ENCODE measurements around the gene PCDHGC3. TPM values are rescaled to one million over a fixed set of nuclear protein-coding genes. Genes with fewer than 3 reads are reported as not detected.
"Not testable (repeated sequence)": the region's sequence is repeated elsewhere in the genome, so short reads cannot be mapped to it uniquely, and the experiment has no call there.

PCDHGC3 gene
- 100 to 1,000 TPM in 7 of 12 donors, 10 to 100 TPM in 4, not detected in 1; 86.1 to 193 (median 119) TPM for polyA plus RNA-seq (ENCODE audit: insufficient read length in 12 of 12)
- long read RNA-seq, donor 1, full-length matches to known transcripts = 13 of 13 reads
- long read RNA-seq, donor 1, partial matches to known transcripts = 0 of 13 reads
- long read RNA-seq, donor 1, other reads (novel, unspliced or antisense) = 0 of 13 reads
- long read RNA-seq, donor 2, full-length matches to known transcripts = 60 of 81 reads
- long read RNA-seq, donor 2, partial matches to known transcripts = 21 of 81 reads
- long read RNA-seq, donor 2, other reads (novel, unspliced or antisense) = 0 of 81 reads
- long read RNA-seq, donor 3, full-length matches to known transcripts = 21 of 21 reads
- long read RNA-seq, donor 3, partial matches to known transcripts = 0 of 21 reads
- long read RNA-seq, donor 3, other reads (novel, unspliced or antisense) = 0 of 21 reads
- long read RNA-seq, donor 4, full-length matches to known transcripts = 10 of 10 reads
- long read RNA-seq, donor 4, partial matches to known transcripts = 0 of 10 reads
- long read RNA-seq, donor 4, other reads (novel, unspliced or antisense) = 0 of 10 reads
- long read RNA-seq, donor 5, full-length matches to known transcripts = 21 of 30 reads
- long read RNA-seq, donor 5, partial matches to known transcripts = 9 of 30 reads
- long read RNA-seq, donor 5, other reads (novel, unspliced or antisense) = 0 of 30 reads
- long read RNA-seq, donor 6, full-length matches to known transcripts = 28 of 69 reads
- long read RNA-seq, donor 6, partial matches to known transcripts = 41 of 69 reads
- long read RNA-seq, donor 6, other reads (novel, unspliced or antisense) = 0 of 69 reads
- long read RNA-seq, donor 7, full-length matches to known transcripts = 23 of 23 reads
- long read RNA-seq, donor 7, partial matches to known transcripts = 0 of 23 reads
- long read RNA-seq, donor 7, other reads (novel, unspliced or antisense) = 0 of 23 reads
- long read RNA-seq, donor 8, full-length matches to known transcripts = 19 of 19 reads
- long read RNA-seq, donor 8, partial matches to known transcripts = 0 of 19 reads
- long read RNA-seq, donor 8, other reads (novel, unspliced or antisense) = 0 of 19 reads
- long read RNA-seq, donor 9, full-length matches to known transcripts = 32 of 32 reads
- long read RNA-seq, donor 9, partial matches to known transcripts = 0 of 32 reads
- long read RNA-seq, donor 9, other reads (novel, unspliced or antisense) = 0 of 32 reads
- long read RNA-seq, donor 10, full-length matches to known transcripts = 27 of 27 reads
- long read RNA-seq, donor 10, partial matches to known transcripts = 0 of 27 reads
- long read RNA-seq, donor 10, other reads (novel, unspliced or antisense) = 0 of 27 reads
- long read RNA-seq, donor 11, full-length matches to known transcripts = 27 of 111 reads
- long read RNA-seq, donor 11, partial matches to known transcripts = 84 of 111 reads
- long read RNA-seq, donor 11, other reads (novel, unspliced or antisense) = 0 of 111 reads

DNA sequence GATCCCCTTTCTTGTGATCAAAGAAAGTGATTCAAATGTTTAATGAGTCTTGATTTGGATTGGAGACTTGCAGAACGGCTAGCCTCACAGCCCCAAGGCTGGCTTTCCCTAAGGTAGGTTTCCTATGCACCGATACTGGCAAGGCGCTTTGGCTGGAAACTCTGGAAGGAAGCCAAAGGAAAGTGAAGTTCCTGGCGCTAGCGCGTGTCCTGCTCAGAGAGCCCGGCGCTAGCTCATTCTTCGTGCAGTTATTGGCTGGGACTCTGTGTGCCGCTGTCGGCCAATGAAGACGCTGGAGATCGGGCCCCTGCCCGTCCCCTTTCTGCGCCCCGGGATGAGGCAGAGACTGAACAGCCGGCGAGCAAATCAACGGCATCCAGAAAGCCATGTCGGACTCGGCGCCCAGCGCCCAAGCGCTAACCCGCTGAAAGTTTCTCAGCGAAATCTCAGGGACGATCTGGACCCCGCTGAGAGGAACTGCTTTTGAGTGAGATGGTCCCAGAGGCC, at the start of gene PCDHGC3:
PCDHGC3 (plus strand) TSS at position 342 of the 507 bp plus-strand sequence; CDS start at position 493, 151 bp downstream.
- peak; percentile 94 for DNase-seq

DNA sequence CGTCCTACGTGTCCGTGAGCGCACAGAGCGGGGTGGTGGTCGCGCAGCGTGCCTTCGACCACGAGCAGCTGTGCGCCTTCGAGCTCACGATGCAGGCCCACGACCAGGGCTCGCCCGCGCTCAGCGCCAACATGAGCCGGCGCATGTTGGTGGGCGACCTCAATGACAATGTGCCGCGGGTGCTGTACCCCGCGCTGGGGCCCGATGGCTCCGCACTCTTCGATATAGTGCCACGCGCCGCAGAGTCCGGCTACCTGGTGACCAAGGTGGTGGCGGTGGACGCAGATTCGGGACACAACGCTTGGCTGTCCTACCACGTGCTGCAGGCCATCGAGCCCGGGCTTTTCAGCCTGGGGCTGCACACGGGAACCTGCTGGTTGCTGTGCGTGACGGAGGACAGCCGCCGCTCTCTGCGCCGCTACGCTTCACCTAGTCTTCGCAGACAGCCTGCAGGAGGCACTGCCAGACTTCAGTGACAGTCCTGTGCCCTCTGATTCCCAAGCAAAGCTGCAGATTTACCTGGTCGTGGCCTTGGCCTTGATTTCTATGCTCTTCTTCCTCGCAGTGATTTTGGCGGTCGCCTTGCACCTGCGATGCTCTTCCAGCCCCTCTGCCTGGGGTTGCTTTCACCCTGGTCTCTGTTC, 47.9 kb upstream of the PCDHGC3 start:
- DNase-seq = no peak

DNA sequence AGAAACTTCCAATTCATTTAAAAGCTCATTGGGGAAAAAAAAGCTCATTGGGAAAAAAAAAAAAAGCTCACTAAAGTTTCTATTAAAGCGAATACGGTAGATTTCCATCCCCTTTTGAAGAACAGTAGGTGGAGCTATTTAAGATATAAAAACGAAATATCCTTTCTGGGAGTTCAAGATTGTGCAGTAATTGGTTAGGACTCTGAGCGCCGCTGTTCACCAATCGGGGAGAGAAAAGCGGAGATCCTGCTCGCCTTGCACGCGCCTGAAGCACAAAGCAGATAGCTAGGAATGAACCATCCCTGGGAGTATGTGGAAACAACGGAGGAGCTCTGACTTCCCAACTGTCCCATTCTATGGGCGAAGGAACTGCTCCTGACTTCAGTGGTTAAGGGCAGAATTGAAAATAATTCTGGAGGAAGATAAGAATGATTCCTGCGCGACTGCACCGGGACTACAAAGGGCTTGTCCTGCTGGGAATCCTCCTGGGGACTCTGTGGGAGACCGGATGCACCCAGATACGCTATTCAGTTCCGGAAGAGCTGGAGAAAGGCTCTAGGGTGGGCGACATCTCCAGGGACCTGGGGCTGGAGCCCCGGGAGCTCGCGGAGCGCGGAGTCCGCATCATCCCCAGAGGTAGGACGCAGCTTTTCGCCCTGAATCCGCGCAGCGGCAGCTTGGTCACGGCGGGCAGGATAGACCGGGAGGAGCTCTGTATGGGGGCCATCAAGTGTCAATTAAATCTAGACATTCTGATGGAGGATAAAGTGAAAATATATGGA, 45.2 kb upstream of the PCDHGC3 start, which contains the start of gene PCDHGA12:
PCDHGA12 (plus strand) TSS at position 176 of the 782 bp plus-strand sequence; CDS start at position 429, 253 bp downstream.
- DNase-seq = no peak

DNA sequence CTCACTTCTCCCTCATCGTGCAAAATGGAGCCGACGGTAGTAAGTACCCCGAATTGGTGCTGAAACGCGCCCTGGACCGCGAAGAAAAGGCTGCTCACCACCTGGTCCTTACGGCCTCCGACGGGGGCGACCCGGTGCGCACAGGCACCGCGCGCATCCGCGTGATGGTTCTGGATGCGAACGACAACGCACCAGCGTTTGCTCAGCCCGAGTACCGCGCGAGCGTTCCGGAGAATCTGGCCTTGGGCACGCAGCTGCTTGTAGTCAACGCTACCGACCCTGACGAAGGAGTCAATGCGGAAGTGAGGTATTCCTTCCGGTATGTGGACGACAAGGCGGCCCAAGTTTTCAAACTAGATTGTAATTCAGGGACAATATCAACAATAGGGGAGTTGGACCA, 44.5 kb upstream of the PCDHGC3 start:
- no peak for DNase-seq

DNA sequence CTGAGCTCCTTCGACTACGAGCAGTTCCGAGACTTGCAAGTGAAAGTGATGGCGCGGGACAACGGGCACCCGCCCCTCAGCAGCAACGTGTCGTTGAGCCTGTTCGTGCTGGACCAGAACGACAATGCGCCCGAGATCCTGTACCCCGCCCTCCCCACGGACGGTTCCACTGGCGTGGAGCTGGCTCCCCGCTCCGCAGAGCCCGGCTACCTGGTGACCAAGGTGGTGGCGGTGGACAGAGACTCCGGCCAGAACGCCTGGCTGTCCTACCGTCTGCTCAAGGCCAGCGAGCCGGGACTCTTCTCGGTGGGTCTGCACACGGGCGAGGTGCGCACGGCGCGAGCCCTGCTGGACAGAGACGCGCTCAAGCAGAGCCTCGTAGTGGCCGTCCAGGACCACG, 43.5 kb upstream of the PCDHGC3 start:
- DNase-seq = not testable (repeated sequence)

DNA sequence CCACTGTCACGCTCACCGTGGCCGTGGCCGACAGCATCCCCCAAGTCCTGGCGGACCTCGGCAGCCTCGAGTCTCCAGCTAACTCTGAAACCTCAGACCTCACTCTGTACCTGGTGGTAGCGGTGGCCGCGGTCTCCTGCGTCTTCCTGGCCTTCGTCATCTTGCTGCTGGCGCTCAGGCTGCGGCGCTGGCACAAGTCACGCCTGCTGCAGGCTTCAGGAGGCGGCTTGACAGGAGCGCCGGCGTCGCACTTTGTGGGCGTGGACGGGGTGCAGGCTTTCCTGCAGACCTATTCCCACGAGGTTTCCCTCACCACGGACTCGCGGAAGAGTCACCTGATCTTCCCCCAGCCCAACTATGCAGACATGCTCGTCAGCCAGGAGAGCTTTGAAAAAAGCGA, 43.0 kb upstream of the PCDHGC3 start:
- not testable (repeated sequence) for DNase-seq

DNA sequence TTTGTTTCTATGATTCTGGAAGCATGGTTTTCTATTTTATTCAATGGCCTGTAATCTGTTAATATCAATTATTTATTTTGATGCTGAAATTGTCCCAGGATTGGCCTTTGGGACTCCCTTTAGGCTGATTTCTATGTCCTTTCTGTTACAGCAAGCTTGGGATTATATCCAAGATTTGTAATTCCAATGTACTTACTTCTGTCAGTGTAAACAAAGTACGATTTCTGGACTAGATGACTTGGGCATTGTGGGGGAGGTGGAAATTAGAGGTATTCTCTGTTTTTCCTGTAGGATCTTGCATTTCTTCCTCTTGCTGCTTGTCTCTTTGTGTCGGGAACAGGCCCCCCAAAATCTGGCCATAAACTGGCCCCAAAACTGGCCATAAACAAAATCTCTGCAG, 41.8 kb upstream of the PCDHGC3 start:
- DNase-seq = no peak

DNA sequence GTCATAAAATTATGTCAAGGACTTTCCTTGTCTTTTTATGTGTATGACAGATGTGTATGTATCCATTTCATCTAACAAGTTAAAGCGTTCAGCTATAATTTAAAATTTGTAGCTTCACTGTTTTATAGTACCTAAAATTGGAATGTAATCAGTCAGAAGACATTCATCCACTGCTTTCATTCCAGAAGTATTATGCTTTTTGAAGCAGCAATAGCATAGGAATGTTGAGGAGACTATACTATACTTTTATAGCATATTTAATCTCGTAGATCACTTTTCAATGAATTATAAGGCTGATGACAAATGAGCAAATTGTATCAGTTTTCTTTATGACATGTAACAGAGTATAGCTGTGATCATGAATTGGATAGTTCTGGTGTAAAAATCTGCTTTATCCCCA, 38.5 kb upstream of the PCDHGC3 start:
- no peak for DNase-seq

DNA sequence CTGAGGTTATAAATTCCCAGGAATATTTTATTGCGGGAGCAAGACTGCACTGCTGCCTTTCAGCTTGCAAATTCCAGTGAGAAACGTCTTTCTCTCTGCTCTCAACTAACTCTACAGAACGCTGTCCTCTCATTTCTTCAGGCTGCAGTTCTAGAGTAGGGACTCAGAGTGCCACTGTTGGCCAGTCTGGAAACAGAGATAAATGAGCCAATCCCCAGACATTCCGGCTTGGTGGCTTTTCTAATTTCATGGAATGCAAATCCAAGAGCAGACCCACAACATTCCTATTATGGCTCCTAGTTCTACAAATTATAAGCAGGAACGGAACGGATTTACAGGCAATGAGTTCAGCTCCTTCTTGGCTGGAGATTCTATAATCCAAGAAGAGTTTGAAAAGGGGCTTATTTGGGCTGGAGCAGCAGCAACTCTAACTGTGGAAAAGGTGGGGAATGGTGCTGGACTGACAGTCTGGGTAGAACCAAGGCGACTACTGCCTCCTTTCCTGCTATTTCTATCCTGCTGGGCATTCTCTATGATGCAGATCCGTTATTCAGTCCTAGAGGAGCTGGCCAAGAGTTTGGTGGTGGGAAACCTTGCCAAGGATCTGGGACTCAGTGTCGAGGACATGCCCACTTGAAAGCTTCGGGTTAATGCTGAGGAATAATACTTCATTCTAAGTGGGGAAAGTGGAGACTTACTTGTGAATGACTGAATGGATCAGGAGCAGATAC, 36.2 kb upstream of the PCDHGC3 start:
- DNase-seq = no peak

DNA sequence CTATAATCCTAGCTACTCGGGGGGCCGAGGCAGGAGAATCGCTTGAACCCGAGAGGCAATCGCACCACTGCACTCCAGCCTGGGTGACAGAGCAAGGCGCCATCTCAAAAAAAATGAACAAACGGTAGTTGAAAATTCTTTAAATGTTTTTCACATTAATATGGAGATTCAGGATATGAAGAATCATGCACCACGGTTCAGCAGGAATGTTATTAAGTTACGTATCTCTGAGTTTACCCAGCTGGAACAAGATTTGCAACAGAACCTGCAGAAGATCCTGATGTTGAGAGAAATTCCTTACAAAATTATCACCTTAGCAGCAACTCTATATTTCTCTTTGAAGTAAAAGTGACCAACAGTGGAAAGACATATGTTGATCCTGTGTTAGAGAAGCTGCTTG, 35.4 kb upstream of the PCDHGC3 start:
- DNase-seq = no peak

DNA sequence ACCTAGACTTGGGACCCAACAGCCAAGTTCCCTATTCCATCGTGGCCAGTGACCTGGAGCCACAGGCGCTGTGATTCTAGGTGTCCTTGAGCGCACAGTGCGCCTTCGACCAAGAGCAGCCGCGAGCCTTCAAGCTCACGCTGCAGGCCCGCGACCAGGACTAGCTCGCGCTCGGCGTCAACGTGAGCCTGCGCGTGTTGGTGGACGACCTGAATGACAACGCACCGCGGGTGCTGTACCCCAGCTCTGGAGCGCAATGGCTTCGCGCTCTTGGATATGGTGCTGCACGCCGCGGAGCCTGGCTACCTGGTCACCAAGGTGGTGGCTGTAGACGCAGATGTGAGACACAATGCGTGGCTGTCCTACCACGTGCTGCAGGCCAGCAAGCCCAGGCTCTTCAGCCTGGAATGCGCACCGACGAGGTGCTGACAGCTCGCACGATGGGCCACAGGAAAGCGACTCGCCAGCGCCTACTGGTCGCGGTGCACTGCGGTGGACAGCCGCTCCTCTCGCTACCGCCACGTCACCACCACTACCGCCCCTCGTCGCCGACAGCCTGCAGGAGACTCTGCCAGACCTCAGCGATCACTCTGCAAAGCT, 34.1 kb upstream of the PCDHGC3 start:
- no peak for DNase-seq

DNA sequence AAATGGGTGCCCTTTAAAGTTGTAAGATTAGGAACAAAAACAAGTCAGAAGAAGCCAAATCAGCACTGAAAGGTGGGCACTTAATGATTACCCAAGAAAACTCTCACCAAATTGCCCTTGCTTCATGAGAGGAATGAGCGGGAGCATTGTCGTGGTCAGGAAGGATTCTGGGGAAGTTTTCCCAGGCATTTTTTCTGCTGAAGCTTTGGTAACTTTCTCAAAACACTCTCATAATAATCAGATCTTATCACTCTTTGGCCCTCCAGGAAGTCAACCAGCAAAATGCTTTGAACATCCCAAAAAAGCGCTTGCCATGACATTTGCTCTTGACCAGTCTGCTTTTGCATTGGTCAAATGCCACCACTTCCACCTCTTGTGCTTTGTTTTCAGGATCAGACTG, 10.4 kb upstream of the PCDHGC3 start:
- DNase-seq = no peak

DNA sequence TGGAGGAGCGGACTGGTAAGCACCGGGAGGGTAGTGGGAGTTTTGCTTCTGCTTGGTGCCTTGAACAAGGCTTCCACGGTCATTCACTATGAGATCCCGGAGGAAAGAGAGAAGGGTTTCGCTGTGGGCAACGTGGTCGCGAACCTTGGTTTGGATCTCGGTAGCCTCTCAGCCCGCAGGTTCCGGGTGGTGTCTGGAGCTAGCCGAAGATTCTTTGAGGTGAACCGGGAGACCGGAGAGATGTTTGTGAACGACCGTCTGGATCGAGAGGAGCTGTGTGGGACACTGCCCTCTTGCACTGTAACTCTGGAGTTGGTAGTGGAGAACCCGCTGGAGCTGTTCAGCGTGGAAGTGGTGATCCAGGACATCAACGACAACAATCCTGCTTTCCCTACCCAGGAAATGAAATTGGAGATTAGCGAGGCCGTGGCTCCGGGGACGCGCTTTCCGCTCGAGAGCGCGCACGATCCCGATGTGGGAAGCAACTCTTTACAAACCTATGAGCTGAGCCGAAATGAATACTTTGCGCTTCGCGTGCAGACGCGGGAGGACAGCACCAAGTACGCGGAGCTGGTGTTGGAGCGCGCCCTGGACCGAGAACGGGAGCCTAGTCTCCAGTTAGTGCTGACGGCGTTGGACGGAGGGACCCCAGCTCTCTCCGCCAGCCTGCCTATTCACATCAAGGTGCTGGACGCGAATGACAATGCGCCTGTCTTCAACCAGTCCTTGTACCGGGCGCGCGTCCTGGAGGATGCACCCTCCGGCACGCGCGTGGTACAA, 556 bp downstream of the PCDHGC3 start:
- peak; percentile 91 for DNase-seq

DNA sequence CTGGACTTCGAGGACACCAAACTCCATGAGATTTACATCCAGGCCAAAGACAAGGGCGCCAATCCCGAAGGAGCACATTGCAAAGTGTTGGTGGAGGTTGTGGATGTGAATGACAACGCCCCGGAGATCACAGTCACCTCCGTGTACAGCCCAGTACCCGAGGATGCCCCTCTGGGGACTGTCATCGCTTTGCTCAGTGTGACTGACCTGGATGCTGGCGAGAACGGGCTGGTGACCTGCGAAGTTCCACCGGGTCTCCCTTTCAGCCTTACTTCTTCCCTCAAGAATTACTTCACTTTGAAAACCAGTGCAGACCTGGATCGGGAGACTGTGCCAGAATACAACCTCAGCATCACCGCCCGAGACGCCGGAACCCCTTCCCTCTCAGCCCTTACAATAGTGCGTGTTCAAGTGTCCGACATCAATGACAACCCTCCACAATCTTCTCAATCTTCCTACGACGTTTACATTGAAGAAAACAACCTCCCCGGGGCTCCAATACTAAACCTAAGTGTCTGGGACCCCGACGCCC, 1.3 kb downstream of the PCDHGC3 start:
- DNase-seq = no peak

DNA sequence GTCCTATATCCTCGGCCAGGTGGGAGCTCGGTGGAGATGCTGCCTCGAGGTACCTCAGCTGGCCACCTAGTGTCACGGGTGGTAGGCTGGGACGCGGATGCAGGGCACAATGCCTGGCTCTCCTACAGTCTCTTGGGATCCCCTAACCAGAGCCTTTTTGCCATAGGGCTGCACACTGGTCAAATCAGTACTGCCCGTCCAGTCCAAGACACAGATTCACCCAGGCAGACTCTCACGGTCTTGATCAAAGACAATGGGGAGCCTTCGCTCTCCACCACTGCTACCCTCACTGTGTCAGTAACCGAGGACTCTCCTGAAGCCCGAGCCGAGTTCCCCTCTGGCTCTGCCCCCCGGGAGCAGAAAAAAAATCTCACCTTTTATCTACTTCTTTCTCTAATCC, 2.0 kb downstream of the PCDHGC3 start:
- no peak for DNase-seq

DNA sequence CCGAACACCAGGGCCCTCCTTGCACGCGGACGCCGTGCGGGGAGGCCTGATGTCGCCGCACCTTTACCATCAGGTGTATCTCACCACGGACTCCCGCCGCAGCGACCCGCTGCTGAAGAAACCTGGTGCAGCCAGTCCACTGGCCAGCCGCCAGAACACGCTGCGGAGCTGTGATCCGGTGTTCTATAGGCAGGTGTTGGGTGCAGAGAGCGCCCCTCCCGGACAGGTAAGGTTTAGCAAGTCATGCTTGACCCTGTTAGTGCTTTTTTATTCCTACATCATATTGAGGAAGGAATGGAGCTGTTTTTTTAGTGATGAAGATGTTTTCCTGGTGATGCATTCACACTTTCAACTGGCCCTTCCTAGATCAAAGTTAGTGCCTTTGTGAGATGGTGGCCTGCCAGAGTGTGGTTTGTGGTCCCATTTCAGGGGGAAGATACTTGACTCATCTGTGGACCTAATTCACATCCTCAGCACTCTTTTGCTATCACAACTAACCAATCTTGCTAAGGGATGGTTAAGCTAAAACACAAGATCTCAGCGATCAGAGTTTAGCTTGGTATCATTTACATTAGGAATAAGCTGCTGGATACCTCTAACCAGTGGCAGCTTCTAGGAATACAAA, 2.7 kb downstream of the PCDHGC3 start:
- no peak for DNase-seq

DNA sequence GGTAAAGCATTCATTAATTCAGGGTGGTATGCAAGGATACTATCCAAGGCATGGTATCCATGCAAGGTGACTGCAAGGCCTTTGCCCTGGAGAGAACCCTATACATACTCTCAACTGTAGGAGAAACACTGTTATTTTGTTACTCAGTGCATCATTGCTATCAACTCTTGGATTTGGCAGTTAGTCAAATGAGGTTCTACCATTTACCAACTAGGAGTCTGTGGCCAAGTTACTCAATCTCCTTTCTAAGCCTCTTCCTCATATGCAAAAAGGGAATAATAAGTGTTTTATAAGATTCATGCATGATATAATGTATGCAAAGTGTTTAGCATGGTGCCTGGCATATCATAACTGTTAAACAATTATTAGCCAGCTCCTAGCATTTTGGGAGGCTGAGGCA, 4.0 kb downstream of the PCDHGC3 start:
- no peak for DNase-seq
